HG03097 (cell line): ENCODE measurements around the gene CD4.

Source experiments
- ATAC-seq: cut with Tn5 transposase; IDR thresholded peaks from one replicate; pipeline ENCODE4 v1.9.1; 2021; ENCODE audit not compliant: unreplicated experiment, low FRiP score

CD4 gene

GRCh38 chr12:6826734-6827436 lies 37.6 kb downstream of the CD4 start:
- no peak for ATAC-seq

DNA sequence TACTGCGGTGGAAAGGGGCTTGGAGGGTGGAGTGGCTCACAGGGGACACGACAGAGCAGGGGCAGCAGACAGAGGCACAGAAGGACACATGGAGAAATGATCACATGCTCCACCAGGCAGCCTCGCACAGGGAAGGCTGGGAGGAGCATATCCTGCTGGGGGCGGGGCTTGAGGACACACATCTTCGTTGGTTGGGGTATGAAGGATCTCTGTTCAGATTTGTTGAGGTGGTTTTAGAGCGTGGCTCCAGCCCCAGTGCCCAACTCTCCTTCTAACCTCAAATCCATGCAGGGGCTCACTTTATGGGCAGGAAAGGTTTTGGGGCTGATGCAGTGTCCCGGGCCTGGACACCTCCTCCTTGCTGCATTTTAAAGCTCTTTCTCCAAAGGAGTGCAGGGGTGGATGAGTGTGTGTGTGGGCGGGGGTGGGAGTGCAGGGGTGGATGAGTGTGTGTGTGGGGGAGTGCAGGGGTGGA lies 38.1 kb downstream of the CD4 start:
- ATAC-seq = no peak

GRCh38 chr12:6827982-6828780 lies 38.9 kb downstream of the CD4 start, which contains the start of gene P3H3:
Gene P3H3, plus strand, starts transcription at chr12:6828407. Its CDS starts 34 bp downstream, at chr12:6828441.
- ATAC-seq = no peak

- no peak for ATAC-seq
Observed at GRCh38 chr12:6828781-6829535, 39.6 kb downstream of the CD4 start.

DNA sequence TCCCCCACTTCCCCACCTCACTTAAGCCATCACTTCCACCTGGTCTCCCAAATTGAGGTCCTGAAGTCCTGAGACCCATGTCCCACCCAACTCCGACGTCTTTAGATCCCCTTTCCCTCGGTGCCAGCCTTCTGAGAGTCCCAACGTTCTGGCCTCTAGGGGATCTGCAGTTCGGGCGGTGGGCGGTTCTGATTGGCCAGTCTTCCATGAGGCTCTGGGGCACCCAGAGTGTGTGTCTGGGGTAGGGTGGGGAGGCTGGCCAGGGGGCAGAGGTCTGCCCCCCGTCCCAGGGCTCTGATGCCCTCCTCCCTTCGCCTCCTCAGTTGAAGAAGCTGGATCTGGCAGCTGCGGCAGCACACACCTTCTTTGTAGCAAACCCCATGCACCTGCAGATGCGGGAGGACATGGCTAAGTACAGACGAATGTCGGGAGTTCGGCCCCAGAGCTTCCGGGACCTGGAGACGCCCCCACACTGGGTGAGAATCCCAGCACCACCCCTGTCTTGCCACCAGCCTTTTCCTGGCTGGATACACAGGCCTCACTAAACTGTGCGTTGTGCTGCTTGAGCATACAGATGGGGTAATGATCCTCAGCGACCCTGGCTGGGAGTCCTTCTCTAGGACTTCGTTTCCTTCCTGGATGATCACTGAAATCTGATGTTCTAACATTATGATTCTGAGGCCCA lies 40.4 kb downstream of the CD4 start:
- ATAC-seq = no peak

DNA sequence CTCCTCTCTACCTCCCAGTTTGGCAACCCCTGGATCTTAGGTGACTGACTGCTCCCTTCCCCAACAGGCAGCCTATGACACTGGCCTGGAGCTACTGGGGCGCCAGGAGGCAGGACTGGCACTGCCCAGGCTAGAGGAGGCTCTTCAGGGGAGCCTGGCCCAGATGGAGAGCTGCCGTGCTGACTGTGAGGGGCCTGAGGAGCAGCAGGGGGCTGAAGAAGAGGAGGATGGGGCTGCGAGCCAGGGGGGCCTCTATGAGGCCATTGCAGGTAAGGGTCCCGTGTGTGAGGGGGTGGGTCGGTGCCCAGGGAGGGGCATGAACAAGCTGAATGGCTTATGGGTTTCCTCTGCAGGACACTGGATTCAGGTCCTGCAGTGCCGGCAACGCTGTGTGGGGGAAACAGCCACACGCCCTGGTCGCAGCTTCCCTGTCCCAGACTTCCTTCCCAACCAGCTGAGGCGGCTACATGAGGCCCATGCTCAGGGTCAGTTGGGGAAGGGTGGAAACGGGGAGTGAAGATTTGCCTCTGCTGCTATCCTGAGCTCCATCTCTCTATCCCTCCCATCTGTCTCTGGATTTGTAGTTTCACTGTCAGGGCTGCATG lies 41.1 kb downstream of the CD4 start:
- no peak for ATAC-seq

GRCh38 chr12:6830999-6831398 lies 41.7 kb downstream of the CD4 start:
- ATAC-seq = no peak

DNA sequence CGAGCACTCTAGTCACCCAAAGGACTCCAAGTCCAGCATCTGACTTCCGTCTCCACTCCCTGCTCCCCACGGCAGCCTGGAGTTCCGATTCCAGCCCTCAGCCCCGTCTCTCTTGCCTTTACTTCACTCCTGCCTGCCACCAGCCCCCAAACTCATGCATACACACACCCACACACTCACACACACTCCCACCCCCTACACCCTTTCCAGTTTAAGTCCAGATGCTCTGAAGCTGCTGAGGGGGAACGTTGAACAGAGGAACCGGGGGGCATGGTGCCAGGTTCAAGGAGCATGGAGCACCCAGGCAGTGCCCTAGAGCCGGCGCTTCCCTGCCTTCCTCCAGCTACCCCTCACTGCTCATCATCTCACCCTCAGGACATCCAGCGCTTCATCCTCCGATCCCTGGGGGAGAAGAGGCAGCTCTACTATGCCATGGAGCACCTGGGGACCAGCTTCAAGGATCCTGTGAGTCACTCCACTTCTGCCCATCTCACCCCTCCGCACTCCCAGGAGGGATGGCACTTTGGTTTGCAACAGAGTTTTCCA lies 42.2 kb downstream of the CD4 start:
- ATAC-seq = no peak

DNA sequence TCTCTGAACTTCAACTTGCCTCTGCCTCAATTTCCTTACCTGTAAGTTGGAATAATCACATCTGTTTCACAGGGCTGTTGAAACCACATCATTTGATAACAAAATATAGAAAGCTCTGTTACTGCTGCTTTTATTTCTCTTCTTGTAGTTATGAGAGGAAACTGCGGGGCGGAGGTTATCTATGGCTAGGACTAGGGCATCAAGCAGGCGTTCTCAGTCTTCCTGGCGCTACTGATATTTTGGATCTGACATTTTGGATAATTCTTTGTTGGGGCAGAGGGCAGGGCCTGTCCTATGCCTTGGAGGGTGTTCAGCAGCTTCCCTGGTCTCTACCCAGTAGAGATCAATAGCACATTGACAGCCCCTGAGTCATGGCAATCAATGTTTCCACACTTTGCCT lies 42.8 kb downstream of the CD4 start:
- no peak for ATAC-seq

- no peak for ATAC-seq
Observed at GRCh38 chr12:6833189-6833890, 44.0 kb downstream of the CD4 start.

- no peak for ATAC-seq
Observed at GRCh38 chr12:6834254-6834653, 44.9 kb downstream of the CD4 start.

DNA sequence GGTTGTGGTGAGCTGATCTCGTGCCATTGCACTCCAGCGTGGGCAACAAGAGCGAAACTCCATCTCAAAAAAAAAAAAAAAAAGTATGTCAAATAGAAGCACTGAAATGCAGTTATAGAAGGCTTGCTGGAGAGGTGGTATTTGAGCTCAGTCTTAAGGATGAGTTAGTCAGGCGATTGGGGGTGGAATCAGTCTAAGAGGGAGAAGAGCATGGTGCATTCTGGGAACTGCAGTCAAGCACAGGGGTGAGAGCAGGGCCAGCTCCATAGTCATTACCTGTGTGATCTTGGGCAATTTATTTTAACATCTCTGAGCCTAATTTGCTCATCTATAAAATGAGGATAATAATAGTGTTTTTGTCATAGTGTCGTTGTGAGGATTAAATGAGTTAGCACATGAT lies 45.5 kb downstream of the CD4 start:
- no peak for ATAC-seq

- no peak for ATAC-seq
Observed at GRCh38 chr12:6836851-6837250, 47.5 kb downstream of the CD4 start.

DNA sequence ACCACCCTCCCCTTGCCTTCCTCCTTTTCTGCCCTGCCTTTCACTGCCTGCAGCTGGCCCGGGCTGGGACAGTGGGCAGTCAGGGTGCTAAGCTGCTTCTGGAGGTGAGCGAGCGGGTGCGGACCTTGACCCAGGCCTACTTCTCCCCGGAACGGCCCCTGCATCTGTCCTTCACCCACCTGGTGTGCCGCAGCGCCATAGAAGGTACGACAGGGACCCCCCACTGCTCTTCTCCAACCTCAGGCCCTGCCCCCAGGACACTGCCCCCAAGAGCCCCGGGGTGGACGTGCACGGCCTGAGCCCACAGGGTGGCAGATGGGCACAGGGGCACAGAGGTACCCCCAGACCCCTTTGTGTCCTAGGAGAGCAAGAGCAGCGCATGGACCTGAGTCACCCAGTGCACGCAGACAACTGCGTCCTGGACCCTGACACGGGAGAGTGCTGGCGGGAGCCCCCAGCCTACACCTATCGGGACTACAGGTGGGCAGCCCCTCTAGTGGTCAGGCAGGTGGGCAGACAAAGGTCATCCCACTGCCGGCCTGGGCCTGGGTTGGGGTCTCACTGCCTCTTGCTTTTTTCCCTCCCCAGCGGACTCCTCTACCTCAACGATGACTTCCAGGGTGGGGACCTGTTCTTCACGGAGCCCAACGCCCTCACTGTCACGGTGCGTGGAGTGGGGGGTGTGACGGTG lies 48.2 kb downstream of the CD4 start:
- no peak for ATAC-seq

DNA sequence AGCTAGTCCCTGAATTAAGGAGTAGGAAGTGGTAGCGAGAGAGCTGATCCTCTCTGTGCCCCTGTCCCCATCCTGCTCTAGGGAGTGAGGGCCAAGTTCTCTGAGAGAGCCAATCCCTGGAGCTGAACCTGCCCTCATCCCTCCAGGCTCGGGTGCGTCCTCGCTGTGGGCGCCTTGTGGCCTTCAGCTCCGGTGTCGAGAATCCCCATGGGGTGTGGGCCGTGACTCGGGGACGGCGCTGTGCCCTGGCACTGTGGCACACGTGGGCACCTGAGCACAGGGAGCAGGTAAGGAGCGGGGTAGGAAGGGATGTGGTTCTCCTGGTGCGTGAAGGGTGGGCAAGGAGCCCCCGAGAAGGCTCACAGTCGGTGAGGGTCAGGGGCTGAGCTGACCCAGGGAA lies 49.5 kb downstream of the CD4 start:
- ATAC-seq = no peak

- ATAC-seq = no peak
Observed at GRCh38 chr12:6839482-6840201, 50.3 kb downstream of the CD4 start.

DNA sequence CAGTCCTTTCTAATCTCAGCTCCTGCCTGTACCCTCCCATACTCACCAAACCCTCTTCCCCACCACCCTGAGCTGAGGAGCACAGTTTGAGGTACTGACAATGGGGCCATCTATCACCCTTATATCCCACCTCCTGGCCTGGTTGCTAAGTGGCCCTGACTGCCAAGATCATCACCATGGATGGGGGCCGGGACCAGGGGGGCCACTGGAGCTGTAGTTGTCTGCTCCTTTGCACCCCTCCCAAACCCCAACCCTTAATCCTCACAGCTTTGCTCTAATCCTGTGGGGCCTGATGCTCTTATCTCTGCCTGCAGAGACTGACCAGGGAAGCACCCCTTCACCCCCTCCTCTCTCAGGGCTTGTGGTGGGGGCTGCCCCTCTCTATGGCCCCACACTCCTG lies 51.0 kb downstream of the CD4 start:
- no peak for ATAC-seq
